Peyer's patch (tissue), 4 donors: ENCODE measurements around the gene PPFIBP1. TPM values are rescaled to one million over a fixed set of nuclear protein-coding genes. Genes with fewer than 3 reads are reported as not detected.

ENCODE experiments used
- DNase-seq, 3 donors: peaks; one replicate each; pipeline ENCODE4 v3.0.0-alpha.2; 2017 to 2019
- H3K27ac ChIP-seq, 4 donors: fragments of 200-600 bp; sonication (generic); one replicate each; pipeline ENCODE4 v1.5.1; 2016 to 2019
- H3K27me3 ChIP-seq, 2 donors: fragments of 200-600 bp; sonication (generic); one replicate each; pipeline ENCODE4 v1.5.1; 2019
- H3K36me3 ChIP-seq, 3 donors: fragments of 200-600 bp; sonication (generic); one replicate each; pipeline ENCODE4 v1.5.1; 2016 to 2019
- H3K4me1 ChIP-seq, 4 donors: fragments of 200-600 bp; sonication (generic); one replicate each; pipeline ENCODE4 v1.5.1; 2016 to 2019
- H3K4me3 ChIP-seq, 4 donors: fragments of 200-600 bp; sonication (generic); 1 replicate in 3 of 4; 2 replicates in 1 of 4; pipeline ENCODE4 v1.5.1; 2016 to 2019; ENCODE audit warnings: mild to moderate bottlenecking in 1 of 4
- H3K9me3 ChIP-seq, 4 donors: fragments of 200-600 bp; sonication (generic); one replicate each; pipeline ENCODE4 v1.5.1; 2016 to 2019; ENCODE audit warnings: mild to moderate bottlenecking in 1 of 4
- CTCF ChIP-seq, 6 experiments: fragments of 450-650 bp in 4 of 6; fragments of 200-600 bp in 2 of 6; sonication (generic) in 1 of 6; IDR thresholded peaks; one replicate each; pipeline ENCODE4 v1.5.1; 2017 to 2019; ENCODE audit warnings: antibody characterized with exemption in 6 of 6, mild to moderate bottlenecking in 3 of 6, moderate library complexity in 1 of 6
- POLR2A ChIP-seq, 2 donors: fragments of 450-650 bp; IDR thresholded peaks; one replicate each; pipeline ENCODE4 v1.5.1; 2017; ENCODE audit warnings: antibody characterized with exemption in 2 of 2, mild to moderate bottlenecking in 2 of 2, moderate library complexity in 2 of 2
- total RNA-seq, 4 donors: library from RNA; depleted of rRNA; stranded (reverse); fragments of >200 nt; gene quantifications; one replicate each; pipeline ENCODE4 v1.1.0, GENCODE V29; 2016

PPFIBP1 gene
- total RNA-seq, 4 donors from 2014 or later = 37.5 to 171 (median 48.1) TPM

GRCh38 chr12:27527512-27527911, 3.5 kb downstream of the PPFIBP1 start:
- TF ChIP-seq CTCF (IDR thresholded peaks at IDR 0.05) (no peak), POLR2A (IDR thresholded peaks at IDR 0.05) (no peak)
- Histone ChIP-seq H3K4me3 (no peak overlapping the region), H3K27ac (no peak overlapping the region), H3K27me3 (no peaks in the 10 kb centered on the region), H3K4me1 (no peaks in the 10 kb centered on the region), H3K9me3 (no peaks in the 10 kb centered on the region), H3K36me3 (no peaks in the 10 kb centered on the region)
- DNase-seq = no peak

- no peak overlapping the region for H3K27ac ChIP-seq
Observed at GRCh38 chr12:27528788-27529187, 4.8 kb downstream of the PPFIBP1 start.

GRCh38 chr12:27530157-27530922, 6.3 kb downstream of the PPFIBP1 start:
- H3K4me3 ChIP-seq = no peak overlapping the region
- H3K27ac ChIP-seq = no peak overlapping the region
- H3K4me1 ChIP-seq = peaks cover 0 to 10% (median 0%) of the 10 kb centered on the region in 4 donors
- no peaks in the 10 kb centered on the region for H3K36me3 ChIP-seq
- no peak for TF ChIP-seq CTCF (IDR thresholded peaks at IDR 0.05)
- DNase-seq = no peak
- no peaks in the 10 kb centered on the region for H3K9me3 ChIP-seq
- H3K27me3 ChIP-seq = no peaks in the 10 kb centered on the region

More at GRCh38 chr12:27528788-27529187, 4.8 kb downstream of the PPFIBP1 start:
- Histone ChIP-seq H3K4me3 (no peak overlapping the region), H3K4me1 (no peaks in the 10 kb centered on the region), H3K36me3 (no peaks in the 10 kb centered on the region), H3K9me3 (no peaks in the 10 kb centered on the region), H3K27me3 (no peaks in the 10 kb centered on the region)
- no peak for DNase-seq
- TF ChIP-seq CTCF (IDR thresholded peaks at IDR 0.05) = no peak
- TF ChIP-seq POLR2A (IDR thresholded peaks at IDR 0.05) = no peak

- Histone ChIP-seq H3K4me3 (no peak overlapping the region), H3K36me3 (peaks cover 0 to 2% (median 0%) of the 10 kb centered on the region in 3 donors), H3K9me3 (no peaks in the 10 kb centered on the region), H3K27ac (no peak overlapping the region), H3K4me1 (peaks cover 0 to 10% (median 0%) of the 10 kb centered on the region in 4 donors), H3K27me3 (no peaks in the 10 kb centered on the region)
- TF ChIP-seq POLR2A (IDR thresholded peaks at IDR 0.05) = no peak
- TF ChIP-seq CTCF (IDR thresholded peaks at IDR 0.05) = no peak
- no peak for DNase-seq
Observed at GRCh38 chr12:27531896-27532295, 7.9 kb downstream of the PPFIBP1 start.

GRCh38 chr12:27534060-27534764, 10.2 kb downstream of the PPFIBP1 start:
- TF ChIP-seq POLR2A (IDR thresholded peaks at IDR 0.05) = no peak
- Histone ChIP-seq H3K4me1 (peaks cover 0 to 17% (median 9%) of the 10 kb centered on the region in 4 donors), H3K4me3 (no peak overlapping the region), H3K27me3 (no peaks in the 10 kb centered on the region), H3K36me3 (peaks cover 0 to 2% (median 0%) of the 10 kb centered on the region in 3 donors), H3K27ac (no peak overlapping the region), H3K9me3 (no peaks in the 10 kb centered on the region)
- DNase-seq = no peak

- Histone ChIP-seq H3K27ac (no peak overlapping the region), H3K36me3 (peaks cover 0 to 2% (median 0%) of the 10 kb centered on the region in 3 donors), H3K4me1 (peaks cover 0 to 19% (median 10%) of the 10 kb centered on the region in 4 donors), H3K9me3 (no peaks in the 10 kb centered on the region), H3K27me3 (no peaks in the 10 kb centered on the region), H3K4me3 (no peak overlapping the region)
- TF ChIP-seq CTCF (IDR thresholded peaks at IDR 0.05) (no peak), POLR2A (IDR thresholded peaks at IDR 0.05) (no peak)
- no peak for DNase-seq
Observed at GRCh38 chr12:27534765-27535161, 10.8 kb downstream of the PPFIBP1 start.
